Uterus (tissue), 2 donors: ENCODE results near the gene HMCN1.

Experiments
- CTCF ChIP-seq, 4 experiments: fragments of 200-600 bp in 2 of 4; fragments of 450-650 bp in 2 of 4; sonication (generic) in 2 of 4; IDR thresholded peaks; one replicate each; pipeline ENCODE4 v1.5.1; 2016 to 2019; ENCODE audit warnings: antibody characterized with exemption in 4 of 4, mild to moderate bottlenecking in 2 of 4, moderate library complexity in 1 of 4
- POLR2A ChIP-seq, 2 donors: fragments of 450-650 bp; IDR thresholded peaks; one replicate each; pipeline ENCODE4 v1.6.1; 2016; ENCODE audit warnings: antibody characterized with exemption in 2 of 2, mild to moderate bottlenecking in 1 of 2, moderate library complexity in 1 of 2

- TF ChIP-seq CTCF (IDR thresholded peaks at IDR 0.05) (no peak), POLR2A (IDR thresholded peaks at IDR 0.05) (no peak)
These were observed 12.1 kb upstream of the HMCN1 start for GRCh38 chr1:185722098-185722497.
